Raji (cell line): ENCODE measurements around the gene PATL1.

Source experiments
- POLR2A ChIP-seq: IDR thresholded peaks from 2 replicates; pipeline ENCODE4 v1.6.1; 2011; ENCODE audit warnings: low read depth, low read length, control low read depth; ENCODE audit not compliant: insufficient read depth

Gene PATL1, protein sequence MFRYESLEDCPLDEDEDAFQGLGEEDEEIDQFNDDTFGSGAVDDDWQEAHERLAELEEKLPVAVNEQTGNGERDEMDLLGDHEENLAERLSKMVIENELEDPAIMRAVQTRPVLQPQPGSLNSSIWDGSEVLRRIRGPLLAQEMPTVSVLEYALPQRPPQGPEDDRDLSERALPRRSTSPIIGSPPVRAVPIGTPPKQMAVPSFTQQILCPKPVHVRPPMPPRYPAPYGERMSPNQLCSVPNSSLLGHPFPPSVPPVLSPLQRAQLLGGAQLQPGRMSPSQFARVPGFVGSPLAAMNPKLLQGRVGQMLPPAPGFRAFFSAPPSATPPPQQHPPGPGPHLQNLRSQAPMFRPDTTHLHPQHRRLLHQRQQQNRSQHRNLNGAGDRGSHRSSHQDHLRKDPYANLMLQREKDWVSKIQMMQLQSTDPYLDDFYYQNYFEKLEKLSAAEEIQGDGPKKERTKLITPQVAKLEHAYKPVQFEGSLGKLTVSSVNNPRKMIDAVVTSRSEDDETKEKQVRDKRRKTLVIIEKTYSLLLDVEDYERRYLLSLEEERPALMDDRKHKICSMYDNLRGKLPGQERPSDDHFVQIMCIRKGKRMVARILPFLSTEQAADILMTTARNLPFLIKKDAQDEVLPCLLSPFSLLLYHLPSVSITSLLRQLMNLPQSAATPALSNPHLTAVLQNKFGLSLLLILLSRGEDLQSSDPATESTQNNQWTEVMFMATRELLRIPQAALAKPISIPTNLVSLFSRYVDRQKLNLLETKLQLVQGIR

DNA sequence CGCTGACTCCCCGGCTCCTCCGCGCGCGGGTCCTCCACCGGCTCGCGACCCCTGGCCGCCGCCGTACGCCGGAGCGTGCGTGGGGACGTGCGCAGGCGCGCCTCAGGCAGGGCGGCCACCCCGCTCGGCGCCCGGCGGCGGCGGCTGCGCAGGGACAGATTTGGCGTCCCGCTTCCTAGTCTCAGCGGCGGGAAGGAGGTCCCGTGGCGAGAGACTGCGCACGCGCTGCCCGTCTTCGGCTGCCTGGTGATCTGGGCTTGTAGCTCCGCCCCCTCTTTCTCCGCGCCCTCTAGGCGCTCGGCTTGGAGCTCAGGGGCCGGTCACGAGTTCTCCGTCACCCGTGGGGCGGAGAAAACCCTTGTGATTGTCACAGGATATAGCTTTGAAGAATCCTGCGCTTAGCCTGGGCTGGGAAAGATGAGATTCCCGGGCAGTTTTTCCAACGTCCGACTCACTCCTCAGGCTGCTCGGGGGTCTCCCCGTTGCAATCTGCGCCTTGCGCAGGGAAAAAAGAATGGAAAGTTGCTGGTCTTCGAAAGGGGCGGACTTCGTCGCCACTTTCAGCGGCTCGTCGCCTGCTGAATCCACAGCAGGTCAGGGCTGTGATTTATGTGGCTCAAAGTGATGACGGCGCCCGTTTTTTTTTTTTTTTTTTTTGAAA lies at the start of gene PATL1:
PATL1 (minus strand) TSS at position 88 of the 661 bp plus-strand sequence. CDS start 142 bp downstream, outside the sequence.
- peak; percentile 67 for TF ChIP-seq POLR2A

DNA sequence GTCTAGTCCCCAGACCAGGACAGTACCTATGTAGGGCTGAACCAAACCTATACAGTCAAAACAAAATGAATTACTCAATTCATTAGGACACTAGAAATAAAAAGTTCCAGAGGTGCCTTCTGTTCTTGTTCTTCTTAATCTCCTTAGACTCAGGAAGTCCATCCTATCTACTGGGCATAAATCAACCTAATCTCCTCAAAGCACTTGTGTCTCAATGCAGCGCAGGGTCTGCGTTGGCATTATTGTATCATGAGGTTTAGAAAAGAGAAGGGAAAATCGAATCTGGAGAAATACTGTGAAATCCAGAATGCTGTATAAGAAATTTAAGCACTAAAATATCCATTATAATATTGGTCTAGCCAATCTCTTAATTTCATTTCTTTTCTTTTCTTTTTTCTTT lies 47.2 kb upstream of the PATL1 start:
- no peak for TF ChIP-seq POLR2A

DNA sequence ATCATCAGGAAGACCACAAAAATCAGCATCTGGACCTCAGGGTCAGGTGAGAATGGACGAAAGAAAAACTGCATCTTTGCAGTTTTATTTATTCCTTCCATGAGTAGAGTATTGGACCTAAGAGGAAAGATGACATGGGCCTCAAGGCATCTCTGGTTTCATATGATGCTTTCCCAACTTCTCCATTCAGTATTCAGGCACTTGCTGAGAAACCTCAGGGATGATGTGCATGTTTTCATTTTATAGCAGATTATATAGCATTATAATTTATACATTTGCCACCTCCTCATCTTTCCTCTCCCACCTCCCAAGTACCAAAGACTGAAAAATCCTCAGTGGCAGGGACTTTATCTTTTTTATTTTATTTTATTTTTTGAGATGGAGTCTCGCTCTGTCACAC lies 44.9 kb upstream of the PATL1 start, which contains the start of gene OR10V1:
OR10V1 (minus strand) TSS at position 101 of the 400 bp plus-strand sequence; CDS start at position 101, 0 bp downstream.
- no peak for TF ChIP-seq POLR2A

DNA sequence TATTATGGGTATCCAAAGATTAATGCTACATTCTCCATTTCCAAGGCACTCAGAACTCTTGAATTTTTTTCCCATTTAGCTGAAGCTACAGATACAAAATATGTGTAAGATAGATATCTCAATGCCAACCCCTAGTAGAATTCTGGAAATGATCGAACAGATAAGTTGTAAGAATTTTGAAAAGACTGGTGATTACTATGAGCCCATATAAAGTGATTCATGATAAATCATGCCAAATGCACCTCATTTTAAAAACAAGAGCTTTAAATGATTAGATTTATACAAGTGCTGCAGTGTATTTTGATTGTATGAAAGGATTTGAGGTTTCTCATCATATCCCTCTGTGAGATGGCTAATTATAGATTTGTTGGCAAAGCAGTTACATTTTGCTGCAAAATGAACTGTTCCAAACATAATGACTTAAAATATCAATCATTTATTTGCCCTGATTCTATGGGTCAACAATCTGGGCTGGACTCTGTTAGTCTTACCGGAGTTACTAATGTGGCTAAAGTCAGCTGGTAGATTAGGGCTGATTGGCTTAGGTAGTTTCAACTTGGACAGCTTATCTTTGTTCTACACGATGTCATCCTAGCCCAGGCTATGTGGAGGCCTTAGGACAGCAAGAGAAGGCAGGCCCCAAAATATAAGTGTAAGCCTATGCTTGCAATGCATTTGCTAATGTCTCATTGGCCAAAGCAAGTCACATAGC lies 41.5 kb upstream of the PATL1 start:
- TF ChIP-seq POLR2A: no peak

DNA sequence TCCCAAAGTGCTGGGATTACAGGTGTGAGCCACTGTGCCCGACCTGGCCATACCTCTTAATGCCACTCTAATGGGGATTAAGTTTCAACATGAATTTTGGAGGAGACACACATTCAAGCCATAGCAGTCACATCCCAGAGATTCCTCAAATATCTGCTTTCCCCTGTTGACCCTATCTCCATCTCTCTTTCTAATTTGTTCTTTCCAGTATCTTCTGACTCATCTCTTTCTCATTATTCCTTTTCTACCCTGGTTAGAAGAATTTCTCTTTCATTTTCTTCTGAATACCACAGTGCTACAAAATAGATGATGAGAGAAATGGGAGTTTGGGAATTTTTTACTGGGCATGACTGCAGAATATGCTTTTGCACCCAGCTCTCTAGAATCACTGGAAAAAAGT lies 39.7 kb upstream of the PATL1 start:
- TF ChIP-seq POLR2A: no peak

DNA sequence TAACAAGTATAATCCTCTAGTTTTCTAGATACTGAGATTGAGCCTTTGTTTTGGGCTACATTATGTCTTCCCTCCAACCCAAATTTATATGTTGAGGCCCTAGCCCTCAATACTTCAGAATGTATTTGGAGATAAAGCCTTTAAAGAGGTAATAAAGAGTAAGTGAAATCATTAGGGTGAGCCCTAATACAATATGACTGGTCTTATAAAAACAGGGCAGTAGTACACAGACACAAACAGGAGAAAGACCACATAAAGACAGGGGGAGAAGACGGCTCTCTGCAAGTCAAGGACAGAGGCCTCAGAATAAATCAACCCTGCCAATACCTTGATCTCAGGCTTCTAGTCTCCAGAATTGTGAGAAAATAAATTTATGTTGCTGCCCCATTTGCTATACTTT lies 38.5 kb upstream of the PATL1 start:
- no peak for TF ChIP-seq POLR2A

DNA sequence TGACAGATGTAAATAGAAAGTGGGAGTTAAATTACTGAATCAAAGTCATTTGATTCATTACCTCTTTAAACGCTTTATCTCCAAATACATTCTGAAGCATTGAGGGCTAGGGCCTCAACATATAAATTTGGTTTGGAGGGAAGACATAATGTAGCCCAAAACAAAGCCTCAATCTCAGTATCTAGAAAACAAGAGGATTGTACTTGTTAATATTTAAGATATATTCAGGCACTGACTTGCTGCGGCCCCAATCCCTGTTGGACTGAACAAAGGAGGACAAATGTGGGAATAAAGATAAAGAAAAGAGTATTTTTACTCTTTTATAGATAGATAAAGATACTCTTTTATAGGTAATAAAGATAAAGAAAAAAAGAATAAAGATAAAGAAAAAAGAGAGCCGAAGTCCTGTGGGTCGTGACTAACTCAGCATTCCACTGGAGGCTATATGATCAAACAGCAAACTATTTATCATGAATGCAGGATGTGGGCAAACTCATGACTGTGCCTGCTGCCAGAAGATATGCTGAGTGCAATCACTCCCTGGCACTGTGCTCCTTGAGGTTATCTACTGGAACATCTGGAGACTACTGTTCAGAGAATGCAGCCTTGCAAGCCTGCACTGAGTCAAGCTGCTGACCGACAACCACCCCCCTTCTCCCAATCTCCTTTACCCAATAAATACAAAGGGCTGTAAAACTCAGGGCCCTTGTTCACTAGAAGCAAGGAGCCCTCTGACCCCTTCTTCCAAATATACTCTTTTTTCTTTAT lies 37.9 kb upstream of the PATL1 start:
- TF ChIP-seq POLR2A: no peak

DNA sequence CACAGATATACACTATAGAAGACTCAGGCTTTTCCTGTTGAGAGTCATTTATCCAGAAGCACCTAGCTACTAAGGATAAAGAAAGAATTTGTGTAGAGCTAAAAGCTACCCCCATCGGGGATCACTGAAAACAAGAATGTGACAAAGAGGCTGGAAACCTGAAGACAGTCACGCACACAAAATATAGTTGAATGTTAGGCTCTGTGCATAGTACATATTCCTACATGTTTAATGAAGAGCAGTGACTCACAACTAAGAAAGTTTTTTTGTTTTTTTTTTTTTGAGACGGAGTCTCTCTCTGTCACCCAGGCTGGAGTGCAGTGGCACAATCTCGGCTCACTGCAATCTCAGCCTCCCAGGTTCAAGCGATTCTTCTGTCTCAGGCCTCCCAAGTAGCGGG lies 36.5 kb upstream of the PATL1 start:
- TF ChIP-seq POLR2A: no peak

DNA sequence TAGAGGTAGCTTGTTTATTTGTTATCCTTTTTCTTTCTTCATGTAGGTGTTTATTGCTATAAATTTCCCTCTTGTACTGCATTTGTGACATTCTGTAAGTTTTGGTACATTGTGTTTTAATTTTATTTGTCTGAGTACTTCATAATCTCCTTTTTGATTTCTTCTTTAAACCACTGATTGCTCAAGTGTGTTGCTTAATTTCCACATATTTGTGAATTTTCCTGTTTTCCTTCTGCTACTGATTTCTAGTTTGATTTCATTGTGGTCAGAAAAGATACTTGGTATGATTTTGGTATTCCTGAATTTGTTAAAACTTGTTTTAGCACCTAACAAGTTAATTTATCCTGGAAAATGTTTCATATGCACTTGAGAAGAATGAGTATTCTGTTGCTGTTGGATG lies 29.7 kb upstream of the PATL1 start:
- no peak for TF ChIP-seq POLR2A

DNA sequence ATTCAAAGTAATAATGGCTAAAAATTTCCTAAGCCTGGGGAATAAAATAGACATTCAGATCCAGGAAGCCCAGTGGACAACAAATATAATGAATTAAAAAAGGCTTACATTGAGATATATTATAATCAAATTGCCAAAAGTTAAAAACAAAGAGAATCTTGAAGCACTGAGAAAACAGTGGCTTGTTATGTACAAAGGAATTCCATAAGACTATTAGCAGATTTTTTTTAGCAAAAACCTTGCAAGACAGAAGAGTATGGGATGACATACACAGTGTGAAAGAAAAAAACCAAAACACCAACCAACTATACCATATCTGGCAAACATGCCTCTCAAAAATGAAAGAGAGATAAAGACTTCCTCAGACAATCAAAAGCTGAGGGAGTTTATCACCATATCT lies 24.1 kb upstream of the PATL1 start:
- TF ChIP-seq POLR2A: no peak

DNA sequence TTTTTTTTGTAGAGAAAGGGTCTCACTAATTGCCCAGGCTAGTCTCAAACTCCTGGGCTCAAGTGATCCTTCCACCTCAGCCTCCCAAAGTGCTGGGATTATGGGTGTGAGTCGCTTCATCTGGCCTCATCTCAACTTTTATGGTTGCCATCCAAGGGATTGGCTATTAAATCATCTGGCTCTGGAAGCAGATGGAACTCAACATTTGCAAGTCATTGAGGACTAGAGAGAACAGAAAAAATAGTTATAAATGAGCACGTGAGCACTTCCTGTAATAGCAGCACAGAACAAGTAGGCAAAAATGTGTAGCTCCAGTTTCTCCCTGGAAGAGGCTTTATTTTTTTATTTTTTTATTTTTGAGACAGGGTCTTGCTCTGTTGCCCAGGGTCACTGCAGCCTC lies 22.3 kb upstream of the PATL1 start:
- TF ChIP-seq POLR2A: no peak

DNA sequence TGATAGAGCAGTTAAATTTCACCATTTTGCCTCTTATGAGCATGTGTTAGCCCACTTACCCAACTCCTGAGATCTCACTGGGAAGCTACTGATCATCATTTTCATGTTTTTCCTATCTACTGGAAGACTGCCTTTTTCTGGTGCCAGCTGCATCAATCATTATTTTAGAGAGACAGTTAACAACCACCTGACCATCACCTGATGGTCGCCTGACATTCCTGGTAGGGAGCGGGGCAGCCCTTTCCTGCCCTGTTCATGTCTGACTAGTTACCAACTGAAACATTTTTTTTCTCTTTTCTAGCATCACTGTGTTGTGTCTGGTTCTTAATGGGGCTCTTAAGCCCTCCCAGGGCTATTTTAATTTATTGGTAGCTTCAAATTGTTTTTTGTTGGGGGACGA lies 20.2 kb upstream of the PATL1 start:
- no peak for TF ChIP-seq POLR2A

DNA sequence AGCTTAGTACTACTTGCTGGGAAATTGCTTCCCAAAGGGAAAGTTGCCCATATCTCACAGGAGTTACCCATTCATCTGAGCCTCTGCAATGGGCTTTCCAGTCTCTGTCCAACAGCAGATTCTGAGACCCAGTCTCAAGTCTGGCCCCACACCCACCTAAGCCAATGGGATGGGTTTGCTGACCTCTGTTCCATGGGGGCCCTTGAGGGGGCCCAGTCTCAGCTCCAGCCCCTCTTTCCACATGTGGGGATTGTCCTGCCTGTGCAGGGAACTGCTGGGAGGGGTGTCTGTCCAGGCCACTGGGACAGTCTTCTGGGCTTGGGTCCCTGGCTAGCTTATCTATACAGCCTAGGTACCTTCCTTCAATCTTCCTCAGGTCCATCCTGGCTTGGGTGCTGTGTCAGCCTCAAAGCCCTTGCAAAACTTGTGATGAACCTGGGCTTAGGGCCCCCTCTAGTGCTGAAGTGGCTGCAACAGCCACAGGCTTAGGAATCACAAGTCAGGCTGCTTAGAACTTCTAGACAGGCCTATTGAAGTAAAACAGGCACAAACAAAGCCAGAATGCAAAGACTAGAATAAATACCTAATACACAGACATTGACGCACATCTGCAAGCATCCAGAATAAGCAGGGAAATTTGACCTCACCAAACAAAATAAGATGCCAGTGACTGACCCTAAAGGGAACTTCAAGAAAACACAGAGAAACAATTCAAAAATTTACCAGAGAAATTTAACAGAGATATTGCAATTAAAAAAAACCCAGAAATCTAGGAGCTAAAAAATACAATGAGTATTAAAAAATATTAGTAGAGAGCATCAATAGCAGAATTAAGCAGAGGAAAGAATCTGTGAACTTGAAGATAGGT lies 11.7 kb upstream of the PATL1 start:
- TF ChIP-seq POLR2A: no peak
